HG02610 (cell line): ENCODE results near the gene ACOXL.

Source experiments
- ATAC-seq: cut with Tn5 transposase; IDR thresholded peaks from one replicate; pipeline ENCODE4 v1.9.1; 2021; ENCODE audit warnings: mild to moderate bottlenecking, moderate library complexity; ENCODE audit not compliant: unreplicated experiment

Gene ACOXL

GRCh38 chr2:110904779-110905148 lies 172.4 kb downstream of the ACOXL start:
- ATAC-seq = no peak

DNA sequence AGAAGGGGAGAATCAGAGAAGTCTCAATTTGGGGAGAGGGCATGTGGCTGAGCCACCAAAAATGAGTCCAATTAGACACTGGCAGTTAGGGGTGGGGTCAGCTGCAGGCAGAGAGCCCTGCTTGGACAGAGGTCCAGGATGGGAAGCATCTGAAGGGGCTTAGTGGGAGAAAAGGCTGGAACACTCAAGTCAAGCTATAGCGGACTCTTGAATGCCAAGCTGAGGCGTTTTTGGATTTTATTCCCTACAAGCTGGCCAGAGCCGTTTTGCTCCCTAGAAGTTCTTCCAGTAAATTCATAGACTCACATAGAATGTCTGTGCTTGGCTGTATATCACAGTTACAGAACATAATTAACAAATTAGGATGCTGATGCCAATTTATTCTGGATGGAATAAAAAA lies 172.8 kb downstream of the ACOXL start:
- no peak for ATAC-seq

DNA sequence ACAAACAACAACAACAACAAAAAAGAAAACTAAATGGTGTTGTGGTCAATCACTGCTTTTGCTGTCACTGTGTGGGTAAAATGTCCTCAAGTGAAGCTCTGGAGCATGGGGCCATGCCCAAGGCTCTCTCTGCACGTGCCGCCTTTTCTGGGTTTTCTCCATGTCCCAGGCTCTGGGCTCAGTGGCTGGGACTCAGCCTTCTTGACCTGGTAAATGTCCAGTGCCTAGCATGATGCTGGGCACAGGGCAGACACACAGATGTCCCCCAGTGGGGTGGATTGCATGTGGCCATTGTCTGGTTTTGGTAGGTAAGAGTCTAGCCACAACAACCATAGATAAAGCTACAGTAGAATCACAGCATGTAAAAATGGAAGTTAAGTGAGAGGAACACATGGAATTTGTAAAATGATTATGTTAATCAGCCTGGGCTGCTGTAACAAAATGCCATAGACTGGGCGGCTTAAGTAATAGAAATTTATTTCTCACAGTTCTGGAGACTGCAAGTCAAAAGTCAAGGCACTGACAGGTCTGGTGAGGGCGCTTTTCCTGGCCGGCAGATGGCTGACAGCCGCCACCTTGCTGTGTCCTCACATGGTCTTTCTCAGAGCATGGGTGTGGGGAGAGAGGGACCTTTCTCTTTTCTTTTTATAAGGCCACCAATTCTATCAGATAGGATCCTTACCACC lies 174.4 kb downstream of the ACOXL start:
- no peak for ATAC-seq

DNA sequence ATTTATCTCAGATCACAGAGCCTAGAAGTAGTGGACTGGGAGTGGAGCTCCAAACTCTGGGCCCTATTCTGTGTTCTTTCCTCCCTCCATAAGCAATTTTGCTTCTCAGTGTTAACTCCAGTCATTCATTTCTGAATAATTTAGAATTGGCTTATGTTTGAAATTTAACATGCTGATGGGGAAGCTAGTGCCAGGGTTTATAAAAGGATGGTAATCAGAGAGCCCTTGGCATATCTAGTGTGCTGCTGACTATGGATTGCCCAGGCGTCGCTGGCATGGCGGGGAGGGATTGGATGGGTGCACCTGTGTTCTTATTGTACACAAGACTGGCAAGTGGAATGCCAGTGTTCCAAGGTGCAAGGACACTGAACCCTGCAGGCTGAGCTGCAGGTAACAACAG lies 177.1 kb downstream of the ACOXL start:
- ATAC-seq = no peak

DNA sequence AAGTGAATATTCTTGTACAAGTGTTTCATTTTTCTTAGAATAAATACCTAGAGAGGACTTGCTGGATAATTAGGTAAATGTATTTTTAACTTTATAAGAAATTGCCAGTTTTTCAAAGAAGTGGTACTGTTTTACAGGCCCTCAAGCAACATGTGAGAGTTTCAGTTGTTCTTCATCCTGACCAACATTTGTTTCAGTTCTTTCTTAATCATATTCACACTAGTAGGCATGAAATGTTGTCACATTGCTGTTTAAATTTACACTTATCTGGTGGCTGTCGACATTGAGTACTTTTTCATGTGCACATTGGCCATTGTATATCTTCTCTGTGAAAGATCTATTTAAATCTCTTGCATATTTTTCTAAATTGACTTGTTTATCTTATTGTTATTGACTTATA lies 178.1 kb downstream of the ACOXL start:
- no peak for ATAC-seq

DNA sequence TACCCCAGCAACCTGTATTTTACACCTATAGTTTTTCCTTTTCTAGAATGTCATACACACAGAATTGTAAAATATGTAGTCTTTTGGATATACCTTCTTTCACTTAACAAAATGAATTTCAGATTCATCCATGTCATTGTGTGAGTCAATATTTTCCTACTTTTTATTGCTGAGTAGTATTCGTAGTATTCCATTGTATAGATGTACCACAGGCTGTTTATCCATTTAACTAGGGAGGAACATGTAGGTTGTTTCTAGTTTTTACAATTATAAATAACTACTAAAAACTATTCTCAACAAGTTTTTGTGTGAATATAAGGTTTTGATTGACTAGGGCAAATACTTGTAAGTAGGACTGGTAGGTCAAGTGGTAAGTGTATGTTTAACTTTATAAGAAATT lies 187.4 kb downstream of the ACOXL start:
- ATAC-seq = no peak

- ATAC-seq = no peak
Observed at GRCh38 chr2:110925479-110925878, 193.1 kb downstream of the ACOXL start.

DNA sequence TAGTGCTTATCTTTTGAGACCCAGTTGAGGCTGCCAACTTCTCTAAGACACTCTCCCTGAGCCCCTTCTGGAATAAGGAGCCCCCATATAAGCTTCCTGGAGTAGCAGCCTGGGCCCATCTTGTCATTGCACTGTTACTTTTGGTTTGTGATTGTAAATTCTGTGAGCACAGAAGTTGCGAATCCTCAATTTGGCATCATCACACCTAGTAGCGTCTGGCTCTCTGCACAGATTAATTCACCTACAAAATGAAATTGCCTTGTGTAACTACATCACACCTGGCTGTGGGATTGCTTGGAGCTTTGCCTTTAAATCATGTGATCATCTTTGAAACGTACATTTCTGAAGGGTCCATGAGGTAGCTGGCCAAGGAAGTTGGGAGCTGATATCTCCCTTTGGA lies 195.2 kb downstream of the ACOXL start:
- ATAC-seq = no peak

GRCh38 chr2:110929528-110929927 lies 197.2 kb downstream of the ACOXL start:
- no peak for ATAC-seq

DNA sequence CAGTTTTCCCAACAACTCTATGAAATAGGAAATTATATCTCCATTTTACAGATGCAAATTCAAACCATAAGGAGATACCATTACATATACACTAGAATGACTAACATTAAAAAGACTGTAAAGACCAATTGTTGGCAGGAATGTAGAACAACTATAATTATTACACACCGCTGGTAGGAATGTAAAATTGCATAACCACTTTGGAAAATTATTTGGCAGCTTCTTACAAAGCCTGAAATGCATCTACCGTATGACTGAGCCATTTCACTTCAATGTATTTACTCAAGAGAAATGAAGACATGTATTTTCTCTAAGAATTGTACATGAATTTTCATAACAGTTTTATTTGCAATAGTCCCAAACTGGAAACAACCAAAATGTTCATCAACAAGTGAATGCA lies 199.3 kb downstream of the ACOXL start:
- ATAC-seq = no peak

GRCh38 chr2:110933420-110933819 lies 201.0 kb downstream of the ACOXL start:
- ATAC-seq = no peak

GRCh38 chr2:110934948-110935347 lies 202.6 kb downstream of the ACOXL start:
- ATAC-seq = no peak

DNA sequence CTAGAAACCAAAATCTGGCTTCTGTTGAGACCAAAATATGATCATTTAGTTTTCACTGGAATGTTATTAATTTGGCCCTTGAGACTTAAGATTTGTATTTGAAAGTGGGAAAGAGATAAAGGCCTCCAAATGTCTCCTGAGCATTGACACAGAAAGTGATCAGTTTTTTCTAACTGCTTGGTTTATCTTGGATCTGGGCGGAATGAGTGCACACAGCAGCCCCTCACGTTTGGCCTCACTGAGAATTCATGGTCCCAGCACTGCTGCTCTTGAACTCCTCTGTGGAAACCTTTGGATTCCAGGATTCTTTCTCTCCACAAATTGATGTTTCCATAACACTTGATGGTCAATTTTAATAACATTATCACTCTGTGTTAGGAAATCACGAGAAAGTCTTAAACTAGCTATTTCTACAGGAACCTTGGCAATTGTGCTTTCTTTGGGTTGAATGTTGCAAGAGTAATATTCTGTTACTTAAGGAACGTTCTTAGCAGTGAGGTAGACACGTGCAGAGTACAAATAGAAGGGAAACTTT lies 208.1 kb downstream of the ACOXL start:
- no peak for ATAC-seq

GRCh38 chr2:110941226-110941625 lies 208.9 kb downstream of the ACOXL start:
- ATAC-seq = no peak

DNA sequence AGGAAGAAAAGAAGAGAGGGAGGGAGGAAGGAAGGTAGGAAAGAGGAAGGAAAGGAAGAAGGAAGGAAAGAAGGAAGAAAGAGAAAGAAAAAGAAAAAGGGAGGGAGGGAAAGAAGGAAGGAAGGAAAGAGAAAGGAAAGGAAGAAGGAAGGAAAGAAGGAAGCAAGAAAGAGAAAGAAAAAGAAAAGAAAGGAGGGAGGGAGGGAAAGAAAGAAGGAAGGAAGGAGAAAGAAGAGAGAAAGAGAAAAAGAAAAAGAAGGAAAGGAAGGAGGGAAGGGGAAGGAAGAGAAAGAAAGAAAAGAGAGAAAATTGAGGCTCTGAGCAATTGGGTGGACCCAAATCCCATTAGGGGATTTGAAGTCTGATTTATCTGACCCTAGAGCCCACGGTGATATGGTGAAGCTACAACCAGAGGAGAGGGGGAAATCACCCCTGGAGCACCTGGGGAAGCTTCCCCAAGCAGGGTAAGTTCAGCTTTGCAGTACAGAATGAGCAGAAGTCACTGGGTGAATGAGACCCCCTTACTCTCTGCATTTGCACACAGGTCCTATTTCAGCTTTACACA lies 210.8 kb downstream of the ACOXL start:
- no peak for ATAC-seq

DNA sequence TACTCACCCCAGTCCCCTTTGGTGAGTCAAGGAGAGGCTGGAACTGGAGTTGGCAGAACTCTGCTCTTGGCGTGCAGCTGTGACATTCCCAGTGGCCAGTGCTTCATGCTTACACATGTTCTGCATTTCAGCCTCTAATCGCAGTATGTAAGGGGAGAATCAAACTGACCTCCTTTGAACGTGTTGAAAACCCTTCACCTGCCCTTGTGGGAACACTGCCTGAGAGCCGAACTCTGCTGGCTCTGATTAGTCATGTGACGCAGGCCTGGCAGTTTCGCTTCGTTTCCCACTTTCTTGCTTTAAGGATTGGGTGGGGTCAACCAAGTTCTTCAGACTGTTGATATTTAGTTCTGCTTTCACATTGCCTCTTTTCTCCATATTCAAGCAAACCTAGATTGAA lies 214.5 kb downstream of the ACOXL start:
- no peak for ATAC-seq

DNA sequence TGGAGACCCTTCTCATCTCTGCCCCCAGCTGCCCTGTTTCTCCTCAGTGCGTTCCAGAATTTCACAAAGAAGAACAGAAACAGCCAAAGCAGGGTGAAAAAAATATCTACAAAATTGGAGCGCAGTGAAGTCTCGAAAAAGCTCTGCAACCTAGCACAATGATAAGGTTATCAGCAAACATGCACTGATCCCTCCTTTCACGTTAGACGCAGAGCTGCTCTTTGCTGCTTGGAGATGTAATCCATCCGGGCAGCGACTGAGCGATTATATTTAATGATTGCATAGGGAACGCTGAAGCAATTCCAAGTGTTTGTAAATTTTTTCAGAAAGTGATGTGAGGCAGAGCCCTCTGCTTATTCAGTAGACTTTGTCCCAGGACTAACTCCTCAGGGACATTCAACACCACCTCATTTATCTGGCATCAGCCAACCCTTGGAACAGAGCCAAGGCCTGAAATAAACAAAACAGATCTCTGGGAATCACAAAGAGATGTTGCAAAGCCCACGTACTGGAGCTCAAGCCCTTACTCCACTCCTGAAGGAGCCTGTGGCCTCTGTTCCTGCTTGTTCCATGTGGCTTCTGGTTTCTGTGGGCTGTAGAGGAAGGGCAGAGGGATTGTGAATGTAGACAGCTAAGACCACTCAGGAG lies 215.8 kb downstream of the ACOXL start:
- no peak for ATAC-seq

- ATAC-seq = no peak
Observed at GRCh38 chr2:110950281-110950680, 217.9 kb downstream of the ACOXL start.

- ATAC-seq = no peak
Observed at GRCh38 chr2:110955045-110955444, 222.7 kb downstream of the ACOXL start.

DNA sequence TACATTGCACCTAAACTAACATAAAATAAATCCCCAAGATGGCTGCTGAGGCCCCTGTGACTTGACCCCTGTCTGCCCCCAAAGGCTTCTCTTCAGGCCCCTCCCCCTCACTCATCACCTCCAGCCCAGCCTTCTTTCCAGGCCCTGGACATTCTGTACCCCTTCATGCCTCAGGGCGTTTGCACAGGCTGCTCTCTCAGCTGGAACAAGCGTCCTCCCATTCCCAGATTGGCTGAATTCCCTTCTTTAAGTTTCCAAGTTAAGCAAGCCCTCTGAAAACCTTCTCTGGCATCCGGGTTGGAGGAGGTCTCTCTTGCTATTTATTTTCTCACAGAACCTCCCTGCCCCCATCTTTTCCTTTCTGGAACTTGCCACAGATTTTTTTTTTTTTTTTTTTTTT lies 223.2 kb downstream of the ACOXL start:
- ATAC-seq = no peak

DNA sequence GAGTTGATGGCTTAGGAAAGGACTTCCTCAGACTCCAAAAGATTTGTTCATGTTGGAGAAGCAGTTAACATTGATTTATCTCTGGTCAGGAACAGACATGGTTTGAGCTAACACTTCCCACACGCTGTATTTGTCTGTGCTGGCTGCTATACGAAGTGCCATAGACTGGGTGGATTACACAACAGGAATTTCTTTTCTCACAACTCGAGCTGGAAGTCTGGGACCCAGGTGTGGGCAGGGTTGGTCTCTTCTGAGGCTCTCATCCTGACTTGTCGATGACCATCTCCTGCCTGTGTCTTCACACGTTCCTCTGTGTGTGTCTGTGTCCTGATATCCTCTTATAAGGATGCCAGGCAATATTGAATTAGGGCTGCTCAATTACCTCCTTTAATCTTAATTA lies 224.9 kb downstream of the ACOXL start:
- ATAC-seq = no peak

- ATAC-seq = no peak
Observed at GRCh38 chr2:110958346-110959119, 226.2 kb downstream of the ACOXL start.
